ENCODE measurements around the gene RNF213. TPM values are rescaled to one million over a fixed set of nuclear protein-coding genes. Genes with fewer than 3 reads are reported as not detected.
"Not testable (repeated sequence)": the region's sequence is repeated elsewhere in the genome, so short reads cannot be mapped to it uniquely, and the experiment has no call there.

The RNF213 gene
- total RNA-seq, 1 donor from 2014 or later, result 63.0 TPM

DNA sequence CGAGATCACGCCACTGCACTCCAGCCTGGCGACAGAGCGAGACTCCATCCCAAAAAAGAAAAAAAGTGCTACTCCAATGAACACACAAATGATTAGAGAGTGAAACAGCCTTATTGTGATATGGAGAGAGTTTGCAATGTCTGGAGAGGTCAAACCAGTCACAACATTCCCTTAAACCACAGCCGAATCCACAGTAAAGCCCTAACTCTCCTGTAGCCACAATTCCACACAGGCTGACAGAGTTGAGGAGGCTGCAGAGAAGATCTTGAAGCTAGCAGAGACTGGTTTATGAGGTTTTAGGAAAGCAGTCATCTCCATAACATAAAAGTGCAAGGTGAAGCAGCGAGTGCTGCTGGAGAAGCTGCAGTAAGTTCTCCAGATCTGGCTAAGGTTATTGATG is 6.7 kb downstream of the RNF213 start:
- DNase-seq (ENCODE audit: low read depth in 2 of 2), result no peak

DNA sequence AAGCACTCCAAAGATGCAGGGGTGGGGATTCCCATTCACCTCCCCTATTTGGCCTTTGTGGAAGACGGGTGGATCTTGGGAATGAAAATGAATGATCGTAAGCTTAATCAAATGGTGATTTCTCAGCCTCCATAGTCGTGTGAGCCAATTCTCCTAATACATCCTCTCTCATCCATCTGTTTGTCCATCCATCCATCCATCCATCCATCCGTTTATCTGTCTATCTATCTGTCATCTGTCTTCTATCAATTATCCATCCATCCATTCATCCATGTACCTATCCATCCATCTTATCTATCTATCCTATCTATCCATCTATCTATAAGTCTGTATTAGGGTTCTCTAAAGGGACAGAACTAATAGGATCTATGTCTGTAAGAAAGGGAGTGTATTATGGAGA is 7.8 kb downstream of the RNF213 start:
- DNase-seq (ENCODE audit: low read depth in 2 of 2), result no peak

DNA sequence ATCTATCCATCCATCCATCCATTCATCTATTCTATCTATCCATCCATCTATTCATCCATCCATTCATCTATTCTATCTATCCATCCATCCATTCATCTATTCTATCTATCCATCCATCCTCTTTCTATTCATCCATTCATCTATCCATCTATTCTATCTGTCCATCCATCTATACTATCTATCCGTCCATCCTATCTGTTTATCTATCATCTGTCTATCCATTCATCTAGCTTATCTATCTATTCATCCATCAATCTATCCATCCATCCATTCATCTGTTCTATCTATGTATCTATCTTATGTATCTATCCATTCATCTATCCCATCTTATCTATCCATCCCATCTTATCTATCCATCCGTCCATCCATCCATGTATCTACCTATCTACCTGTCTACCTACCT is 8.8 kb downstream of the RNF213 start:
- no peak for DNase-seq (ENCODE audit: low read depth in 2 of 2)

DNA sequence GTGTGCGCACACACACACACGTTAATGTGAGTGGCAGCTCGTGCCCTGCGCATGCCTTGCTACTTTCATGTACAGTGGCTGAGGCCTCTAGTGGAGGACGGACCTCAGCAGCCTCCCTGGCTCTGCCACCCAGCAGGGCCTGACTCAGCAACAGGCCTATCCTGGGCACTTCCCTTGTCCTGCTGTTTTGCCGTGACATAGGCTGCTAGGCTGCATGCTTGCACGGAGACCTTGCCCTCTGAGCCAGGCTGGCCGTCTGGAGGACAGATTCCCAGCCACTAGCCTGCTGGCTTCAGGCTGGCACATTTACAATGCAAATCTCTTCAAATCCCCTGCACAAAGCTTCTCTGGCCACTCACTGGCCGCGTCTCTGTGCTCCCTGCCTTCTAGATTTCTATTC is 9.5 kb downstream of the RNF213 start:
- no peak for DNase-seq (ENCODE audit: low read depth in 2 of 2)

DNA sequence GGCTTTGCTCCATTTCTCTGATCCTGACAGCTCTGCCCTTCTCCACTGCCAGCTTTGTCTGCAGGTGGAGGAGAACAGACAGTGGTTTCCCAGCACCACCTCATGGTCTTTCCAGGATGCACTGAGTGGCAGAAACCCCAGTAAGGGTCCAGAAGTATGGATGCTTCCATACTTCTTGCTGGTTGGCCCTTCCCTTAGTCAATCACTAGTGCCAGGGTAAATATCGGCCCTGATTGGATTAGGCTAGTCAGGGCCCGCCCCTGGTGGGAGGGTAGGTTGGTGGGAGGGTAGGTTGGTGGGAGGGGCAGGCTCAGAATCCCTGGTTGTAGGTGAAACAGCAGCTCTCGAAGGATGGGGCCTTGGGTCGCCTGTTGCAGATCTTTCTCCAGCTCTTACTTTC is 10.2 kb downstream of the RNF213 start:
- DNase-seq (ENCODE audit: low read depth in 2 of 2), result peak in 1 of 2 donors; percentile 45

DNA sequence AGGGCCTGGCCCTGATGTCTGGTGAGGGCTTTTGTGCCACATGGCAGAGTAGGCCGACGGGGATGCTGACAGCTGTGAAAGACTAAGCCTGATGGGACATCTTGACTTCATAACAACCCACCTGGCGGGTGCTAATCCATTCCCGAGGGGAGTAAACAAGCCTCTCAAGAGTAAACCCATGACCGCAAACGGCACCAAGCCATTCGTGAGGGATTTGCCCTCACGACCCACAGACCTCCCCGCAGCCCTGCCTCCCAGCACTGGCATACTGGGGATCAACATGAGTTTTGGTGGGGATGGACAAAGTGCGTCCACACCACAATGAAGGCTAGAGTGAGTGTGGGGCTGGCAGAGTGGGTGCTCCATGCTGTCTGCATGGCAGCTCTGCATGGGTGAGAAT is 11.7 kb downstream of the RNF213 start:
- no peak for DNase-seq (ENCODE audit: low read depth in 2 of 2)

DNA sequence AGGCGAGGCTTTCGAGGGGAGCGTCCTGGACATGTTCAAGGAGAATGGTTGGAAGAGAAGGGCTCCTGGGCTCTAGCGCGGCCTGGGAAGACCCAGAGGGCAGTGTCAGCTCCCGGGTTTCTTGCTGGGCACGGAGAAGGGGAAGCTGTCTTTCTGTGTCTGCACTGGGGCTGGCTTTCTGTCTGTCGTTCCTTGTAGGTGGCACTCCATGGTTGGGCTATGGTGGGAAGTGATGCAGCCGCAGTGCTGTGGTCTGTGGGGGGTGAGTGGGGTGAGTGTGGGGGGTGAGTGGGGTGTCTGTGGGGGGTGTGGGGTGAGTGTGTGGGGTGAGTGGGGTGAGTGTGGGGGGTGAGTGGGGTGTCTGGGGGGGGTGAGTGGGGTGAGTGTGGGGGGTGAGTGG is 13.7 kb downstream of the RNF213 start:
- DNase-seq (ENCODE audit: low read depth in 2 of 2), result no peak

DNA sequence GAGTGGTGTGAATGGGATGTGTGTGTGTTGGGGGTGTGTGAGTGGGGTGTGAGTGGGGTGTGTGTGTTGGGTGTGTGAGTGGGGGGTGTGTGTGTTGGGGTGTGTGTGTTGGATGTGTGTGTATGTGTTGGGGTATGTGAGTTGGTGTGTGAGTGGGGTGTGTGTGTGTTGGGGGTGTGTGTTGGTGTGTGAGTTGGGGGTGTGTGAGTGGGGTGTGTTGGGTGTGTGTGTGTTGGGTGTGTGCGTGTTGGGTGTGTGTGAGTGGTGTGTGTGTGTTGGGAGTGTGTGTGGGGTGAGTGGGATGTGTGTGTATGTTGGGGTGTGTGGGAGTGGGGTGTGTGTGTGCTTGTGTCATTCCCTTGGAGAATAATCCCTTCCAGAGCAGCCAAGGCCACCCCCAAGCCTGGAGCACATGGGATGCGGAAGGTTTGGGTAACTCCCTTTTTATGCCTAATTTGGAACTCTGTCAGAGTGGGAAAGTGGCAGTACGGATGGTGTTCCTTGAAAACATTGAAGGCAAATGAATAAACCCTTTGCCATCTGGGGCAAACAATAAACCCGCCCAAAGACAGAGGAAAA is 14.3 kb downstream of the RNF213 start:
- no peak for DNase-seq (ENCODE audit: low read depth in 2 of 2)

DNA sequence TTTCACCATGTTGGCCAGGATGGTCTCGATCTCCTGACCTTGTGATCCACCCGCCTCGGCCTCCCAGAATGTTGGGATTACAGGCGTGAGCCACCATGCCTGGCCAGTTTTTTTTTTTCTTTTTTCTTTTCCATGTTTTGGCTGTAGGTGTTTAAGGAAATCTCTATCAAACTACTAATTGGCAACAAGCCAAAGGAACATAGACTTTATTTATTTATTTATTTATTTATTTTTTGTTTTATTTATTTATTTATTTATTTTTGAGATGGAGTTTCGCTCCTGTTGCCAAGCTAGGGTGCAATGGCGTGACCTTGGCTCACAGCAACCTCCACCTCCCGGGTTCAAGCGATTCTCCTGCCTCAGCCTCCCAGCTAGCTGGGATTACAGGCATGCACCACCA is 15.2 kb downstream of the RNF213 start:
- not testable (repeated sequence) for DNase-seq (ENCODE audit: low read depth in 2 of 2)

DNA sequence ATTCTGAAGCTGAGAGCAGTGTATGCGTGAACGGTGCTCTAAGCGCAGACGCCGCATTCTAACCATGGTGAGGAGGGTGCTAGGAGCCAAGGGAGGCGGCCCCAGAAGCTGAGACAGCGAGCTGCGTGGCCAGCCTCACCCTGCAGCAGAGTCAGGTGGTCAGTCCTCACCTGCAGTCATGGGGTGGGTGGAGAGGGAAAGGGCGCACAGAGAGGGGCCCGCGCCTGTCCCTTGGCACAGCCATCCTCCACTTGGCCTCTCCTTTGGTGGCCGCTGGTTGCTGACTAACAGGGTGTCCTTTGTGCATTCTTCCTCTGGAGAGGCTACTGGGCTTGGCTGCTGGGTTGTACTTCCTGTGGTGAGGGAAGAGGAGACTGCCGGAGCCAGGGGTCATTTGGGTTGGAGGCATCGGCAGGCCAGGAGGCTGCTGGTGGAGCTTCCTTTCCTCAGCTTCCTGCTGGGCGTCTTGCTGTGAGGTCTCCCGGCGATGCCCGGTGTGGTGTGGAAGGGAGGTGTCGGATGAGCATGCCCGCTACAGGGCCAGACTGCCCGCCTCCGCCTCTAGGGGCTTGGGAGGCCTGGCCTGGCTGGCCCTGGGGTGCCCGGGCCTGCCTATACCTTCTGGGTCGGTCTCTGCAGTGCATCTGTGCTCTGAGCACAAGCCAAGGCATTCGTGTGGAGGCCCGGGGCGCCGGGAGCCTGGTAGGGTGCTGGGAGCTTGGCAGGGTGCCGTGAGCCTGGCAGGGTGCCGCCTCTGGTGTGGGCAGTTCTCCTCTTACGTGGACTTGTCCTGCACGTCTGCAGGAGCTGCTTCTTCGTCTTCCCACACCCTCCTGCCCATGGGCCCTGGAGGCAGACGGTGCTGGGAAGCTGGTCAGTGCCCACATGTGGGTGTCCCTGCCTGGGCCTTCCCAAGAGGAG is 17.4 kb downstream of the RNF213 start:
- peak in 1 of 2 donors; percentile 55 for DNase-seq (ENCODE audit: low read depth in 2 of 2)

DNA sequence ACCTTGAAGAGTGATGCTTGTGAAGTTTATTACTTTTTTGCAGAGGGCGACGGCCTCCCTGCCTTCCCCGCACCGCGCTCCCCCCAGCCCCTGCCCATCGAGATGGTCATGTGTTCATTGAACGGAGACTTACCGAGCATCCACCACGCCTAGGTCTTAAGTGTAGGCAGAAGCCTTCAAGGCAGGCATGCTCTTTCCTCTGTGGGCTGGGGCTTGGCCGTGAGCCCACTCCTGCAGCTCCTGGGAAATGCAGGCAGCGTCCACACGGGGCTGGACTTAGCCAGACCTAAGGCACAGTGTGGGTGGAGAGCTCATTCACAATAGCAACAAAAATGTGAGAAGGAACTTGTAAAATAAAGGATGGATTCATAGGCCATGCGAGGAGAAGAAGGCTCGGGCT is 19.2 kb downstream of the RNF213 start:
- DNase-seq (ENCODE audit: low read depth in 2 of 2), result peak in 1 of 2 donors; percentile 40

DNA sequence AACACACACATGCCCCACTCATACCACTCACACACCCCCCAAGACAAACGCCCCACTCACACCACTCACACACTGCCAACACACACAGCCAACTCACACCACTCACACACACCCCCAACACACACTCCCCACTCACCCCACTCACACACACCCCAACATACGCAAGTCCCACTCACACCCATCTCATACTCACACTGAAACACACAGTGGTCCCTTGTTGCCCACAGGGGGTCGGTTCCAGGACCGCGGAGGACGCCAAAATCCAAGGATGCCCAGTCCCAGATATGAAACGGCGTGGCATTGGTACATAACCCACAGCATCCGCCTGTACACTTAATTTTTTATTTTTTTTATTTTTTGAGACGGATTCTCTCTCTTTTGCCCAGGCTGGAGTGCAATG is 20.9 kb downstream of the RNF213 start:
- no peak for DNase-seq (ENCODE audit: low read depth in 2 of 2)

DNA sequence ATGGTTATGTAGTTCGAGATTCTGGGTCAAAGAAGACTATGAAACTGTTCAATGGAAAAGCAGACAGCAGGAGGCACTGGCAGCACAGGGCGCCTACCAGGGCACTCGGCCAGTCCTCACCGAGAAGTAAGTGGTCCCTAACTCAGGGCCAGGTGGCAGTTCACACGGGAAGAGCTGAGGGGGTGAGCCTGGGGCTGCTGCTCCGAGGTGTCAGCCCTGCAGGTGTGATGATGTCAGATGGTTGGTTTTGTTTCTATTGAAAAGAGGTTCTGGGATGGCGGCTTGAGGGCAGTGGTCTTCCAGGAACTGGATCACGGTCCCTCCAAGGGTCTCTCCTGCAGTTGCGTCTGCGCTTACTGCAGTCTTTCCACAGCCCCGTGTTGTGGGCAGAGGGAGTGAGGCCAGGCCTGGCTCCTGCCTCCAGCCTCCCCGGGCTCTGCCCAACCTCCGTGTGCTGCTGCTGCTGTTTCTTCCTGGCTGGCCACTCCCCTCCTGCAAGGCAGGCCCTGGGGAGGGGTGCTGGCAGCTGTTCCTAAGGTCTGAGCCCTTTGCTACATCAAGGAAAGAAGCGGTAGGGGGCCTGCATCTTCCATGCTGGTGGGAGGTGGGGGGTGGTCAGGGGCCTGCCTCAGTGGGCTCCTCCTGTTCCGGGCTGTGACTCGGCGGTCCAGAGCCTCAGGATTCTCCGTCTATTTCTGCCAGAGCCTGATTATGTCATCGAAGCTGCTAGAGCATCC is 22.6 kb downstream of the RNF213 start:
- DNase-seq (ENCODE audit: low read depth in 2 of 2), result no peak

DNA sequence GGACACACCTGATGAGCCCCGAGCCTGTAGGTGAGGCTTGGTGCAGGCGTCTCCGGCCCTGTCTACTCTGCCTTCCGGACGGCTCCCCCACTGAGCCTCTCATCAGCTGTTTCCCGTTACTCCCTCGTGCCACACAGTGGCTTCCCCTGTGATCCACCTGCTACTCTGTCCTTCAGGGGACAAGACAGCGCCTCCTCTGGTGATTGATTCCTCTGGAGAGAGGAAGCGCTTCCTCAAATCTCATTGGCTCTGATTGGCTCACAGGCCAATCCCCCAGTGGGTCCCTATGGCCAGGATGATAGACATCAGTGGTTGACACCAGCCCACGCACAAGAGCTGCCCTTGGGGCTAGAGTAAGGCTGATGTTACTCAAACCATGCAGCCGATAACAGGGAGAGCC is 24.0 kb downstream of the RNF213 start:
- DNase-seq (ENCODE audit: low read depth in 2 of 2), result no peak

DNA sequence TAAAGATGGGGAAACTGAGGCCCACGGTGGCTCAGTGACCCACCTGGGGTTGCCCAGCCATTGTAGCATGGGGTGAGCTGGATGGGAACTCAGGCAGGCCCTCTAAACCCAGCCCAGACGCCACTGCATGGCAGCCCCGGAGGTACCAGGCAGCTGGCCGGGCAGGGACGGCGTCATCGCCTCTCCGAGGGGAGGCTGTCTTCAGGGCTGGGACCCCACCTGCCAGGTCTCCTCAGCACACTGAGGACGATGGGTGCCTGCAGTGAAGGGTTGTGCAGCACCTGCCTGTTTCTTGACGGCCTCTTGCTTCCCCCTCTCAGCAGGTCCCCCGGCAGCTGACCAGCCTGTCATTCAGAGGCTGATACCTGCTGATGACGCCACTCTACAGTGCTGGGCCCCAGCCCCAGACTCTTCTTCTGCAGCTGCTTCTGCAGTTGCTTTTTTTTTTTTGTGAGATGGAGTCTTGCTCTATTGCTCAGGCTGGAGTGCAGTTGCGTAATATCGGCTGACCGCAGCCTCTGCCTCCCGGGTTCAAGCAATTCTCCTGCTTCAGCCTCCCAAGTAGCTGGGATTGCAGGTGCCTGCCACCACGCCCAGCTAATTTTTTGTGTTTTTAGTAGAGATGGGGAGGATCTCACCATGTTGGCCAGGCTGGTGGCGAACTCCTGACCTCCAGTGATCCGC is 24.7 kb downstream of the RNF213 start:
- DNase-seq (ENCODE audit: low read depth in 2 of 2), result no peak

DNA sequence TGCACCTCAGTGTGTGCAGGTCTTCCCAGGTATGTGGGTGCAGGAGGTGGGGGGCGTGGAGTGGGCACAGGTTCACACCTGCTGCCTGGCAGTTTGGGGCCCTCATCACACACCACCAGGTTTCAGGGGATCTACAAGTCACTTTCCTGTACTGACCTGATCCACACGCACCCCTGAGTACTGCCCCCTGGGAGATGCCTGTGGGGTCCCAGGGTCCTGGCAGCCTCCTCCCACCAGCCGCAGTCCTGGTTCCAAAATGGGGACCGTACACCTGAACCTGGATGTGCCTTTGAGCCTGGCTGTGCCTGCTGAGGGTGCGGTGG is 25.9 kb downstream of the RNF213 start:
- DNase-seq (ENCODE audit: low read depth in 2 of 2), result no peak

DNA sequence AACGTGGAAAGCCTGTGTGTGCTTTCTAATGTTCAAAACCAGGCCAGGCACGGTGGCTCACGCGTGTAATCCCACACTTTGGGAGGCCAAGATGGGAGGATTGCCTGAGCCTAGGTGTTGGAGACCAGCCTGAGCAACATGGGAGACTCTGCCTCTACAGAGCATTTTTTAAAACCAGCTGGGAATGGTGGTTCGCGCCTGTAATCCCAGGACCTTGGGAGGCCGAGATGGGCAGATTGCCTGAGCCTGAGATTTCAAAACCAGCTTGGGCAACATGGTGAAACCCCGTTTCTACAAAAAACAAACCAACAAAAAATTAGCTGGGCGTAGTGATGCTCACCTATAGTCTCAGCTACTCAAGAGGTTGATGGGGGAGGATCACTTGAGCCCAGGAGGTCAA is 26.4 kb downstream of the RNF213 start:
- no peak for DNase-seq (ENCODE audit: low read depth in 2 of 2)

DNA sequence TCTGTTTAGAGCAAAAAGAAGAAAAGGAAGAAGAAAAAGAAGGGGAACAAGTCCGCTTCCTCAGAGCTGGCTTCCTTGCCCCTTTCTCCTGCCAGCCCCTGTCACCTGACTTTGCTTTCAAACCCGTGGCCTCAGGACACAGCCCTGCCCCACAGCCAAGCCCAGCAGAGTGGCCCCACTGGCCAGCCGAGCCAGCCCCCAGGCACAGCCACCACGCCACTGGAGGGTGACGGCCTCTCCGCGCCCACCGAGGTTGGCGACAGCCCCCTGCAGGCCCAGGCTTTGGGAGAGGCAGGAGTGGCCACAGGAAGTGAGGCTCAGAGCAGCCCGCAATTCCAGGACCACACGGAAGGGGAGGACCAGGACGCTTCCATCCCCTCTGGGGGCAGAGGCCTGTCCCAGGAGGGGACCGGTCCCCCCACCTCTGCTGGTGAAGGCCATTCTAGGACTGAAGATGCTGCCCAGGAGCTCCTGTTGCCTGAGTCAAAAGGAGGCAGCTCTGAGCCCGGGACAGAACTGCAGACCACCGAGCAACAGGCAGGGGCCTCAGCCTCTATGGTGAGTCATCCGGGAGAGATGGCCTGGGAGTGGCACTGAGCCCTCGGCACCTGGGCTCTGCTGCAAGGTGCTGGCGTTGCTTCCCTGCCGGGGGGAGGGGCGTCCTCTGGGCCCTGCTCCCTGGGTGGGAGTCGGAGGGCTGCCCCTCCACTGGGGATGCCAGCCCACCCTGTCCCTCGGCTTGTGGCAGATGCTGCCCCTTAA is 27.3 kb downstream of the RNF213 start:
- no peak for DNase-seq (ENCODE audit: low read depth in 2 of 2)

DNA sequence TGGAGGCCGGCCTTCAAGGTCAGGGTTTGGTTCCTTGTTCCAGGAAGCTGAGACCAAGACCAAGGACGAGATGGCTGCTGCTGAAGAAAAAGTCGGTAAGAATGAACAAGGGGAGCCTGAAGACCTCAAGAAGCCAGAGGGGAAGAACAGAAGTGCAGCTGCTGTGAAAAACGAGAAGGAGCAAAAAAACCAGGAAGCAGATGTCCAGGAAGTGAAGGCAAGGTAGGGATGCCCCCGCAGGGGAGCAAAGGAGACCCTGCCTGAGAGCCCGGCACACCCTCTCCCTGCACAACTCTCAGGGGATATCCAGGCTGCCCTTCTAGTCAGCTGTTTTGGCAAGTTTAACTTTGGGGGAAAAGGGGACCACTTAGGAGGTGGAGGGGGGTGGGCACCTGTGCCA is 29.0 kb downstream of the RNF213 start:
- DNase-seq (ENCODE audit: low read depth in 2 of 2), result no peak

DNA sequence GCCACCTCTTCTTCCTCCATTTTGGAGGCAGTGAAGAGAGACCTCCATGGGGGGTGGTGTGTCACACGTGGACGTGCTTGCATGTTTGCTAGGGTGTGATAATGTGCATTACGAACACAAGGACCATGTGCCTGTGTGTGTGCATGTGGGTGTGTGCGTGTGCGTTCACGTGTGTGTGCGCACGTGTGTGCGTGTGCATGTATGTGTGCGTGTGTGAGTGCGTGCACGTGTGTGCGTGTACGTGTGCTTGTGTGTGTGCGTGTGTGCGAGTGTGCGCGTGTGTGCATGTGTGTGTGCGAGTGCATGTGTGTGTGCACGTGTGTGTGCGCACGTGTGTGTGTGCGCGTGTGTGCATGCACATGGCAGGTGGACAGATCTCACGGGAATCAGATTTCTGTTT is 29.5 kb downstream of the RNF213 start:
- DNase-seq (ENCODE audit: low read depth in 2 of 2), result no peak

DNA sequence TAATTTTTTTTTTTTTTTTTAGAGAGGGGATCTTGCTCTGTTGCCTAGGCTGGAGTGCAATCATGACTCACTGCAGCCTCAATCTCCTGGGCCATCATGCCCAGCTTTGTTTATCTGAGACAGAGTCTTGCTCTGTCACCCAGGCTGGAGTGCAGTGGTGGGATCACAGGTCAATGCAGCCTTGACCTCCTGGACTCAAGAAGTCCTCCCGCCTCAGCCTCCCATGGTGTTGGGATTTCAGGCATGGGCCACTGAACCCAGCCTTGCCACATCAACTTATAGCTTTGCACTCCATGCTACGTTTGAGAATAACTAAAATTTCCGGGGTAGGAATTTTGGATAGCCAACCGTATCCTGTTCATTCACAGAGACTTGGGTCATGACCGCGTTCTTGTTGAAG is 30.6 kb downstream of the RNF213 start:
- DNase-seq (ENCODE audit: low read depth in 2 of 2), result no peak
